ENCODE measurements around the gene ADAMTSL5.

DNA sequence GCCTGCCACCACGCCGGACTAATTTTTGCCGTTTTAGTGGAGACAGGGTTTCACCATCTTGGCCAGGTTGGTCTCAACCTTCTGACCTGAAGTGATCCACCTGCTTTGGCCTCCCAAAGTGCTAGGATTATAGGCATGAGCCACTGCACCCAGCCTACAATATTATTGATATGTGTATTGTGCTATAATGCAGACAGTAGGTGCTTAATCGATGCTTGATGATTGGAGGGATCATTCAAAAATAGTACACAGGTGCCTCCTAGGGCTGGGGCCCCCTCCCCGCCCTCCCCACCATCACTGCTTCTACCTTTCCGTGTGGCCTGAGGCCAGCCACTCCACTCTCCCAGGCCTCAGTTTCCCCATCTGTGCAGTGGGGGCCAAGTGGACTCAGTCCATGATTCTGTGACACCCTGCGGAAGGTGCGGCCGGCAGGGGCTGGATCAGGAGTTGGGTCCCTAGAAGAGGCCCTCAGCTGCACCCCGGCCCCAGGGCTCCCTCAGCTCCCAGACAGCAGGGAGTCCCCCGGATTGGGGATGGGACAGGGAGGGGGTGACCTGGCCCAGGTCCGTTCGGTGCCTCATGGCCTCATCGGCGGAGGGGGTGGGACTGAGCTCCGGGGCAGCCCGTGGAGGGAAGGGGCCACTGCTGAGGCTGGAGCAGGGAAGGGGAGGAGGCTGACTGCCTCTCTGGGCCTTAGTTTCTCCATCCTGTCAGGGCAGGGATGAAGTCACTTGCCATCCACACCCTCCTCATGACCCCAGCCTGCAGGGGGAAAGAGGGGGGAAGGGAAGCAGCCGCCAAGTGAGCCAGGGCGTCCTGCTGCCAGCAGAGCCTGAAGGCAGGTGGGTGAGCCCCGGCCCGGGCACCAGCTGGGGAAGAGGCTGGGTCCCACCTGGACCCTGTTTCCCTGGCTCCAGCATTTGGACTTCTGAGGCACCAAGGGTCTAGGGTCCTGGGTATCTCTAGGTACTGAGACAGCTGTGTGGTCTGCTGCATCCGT, 1.2 kb downstream of the ADAMTSL5 start:
- TF ChIP-seq, protein P1, sequence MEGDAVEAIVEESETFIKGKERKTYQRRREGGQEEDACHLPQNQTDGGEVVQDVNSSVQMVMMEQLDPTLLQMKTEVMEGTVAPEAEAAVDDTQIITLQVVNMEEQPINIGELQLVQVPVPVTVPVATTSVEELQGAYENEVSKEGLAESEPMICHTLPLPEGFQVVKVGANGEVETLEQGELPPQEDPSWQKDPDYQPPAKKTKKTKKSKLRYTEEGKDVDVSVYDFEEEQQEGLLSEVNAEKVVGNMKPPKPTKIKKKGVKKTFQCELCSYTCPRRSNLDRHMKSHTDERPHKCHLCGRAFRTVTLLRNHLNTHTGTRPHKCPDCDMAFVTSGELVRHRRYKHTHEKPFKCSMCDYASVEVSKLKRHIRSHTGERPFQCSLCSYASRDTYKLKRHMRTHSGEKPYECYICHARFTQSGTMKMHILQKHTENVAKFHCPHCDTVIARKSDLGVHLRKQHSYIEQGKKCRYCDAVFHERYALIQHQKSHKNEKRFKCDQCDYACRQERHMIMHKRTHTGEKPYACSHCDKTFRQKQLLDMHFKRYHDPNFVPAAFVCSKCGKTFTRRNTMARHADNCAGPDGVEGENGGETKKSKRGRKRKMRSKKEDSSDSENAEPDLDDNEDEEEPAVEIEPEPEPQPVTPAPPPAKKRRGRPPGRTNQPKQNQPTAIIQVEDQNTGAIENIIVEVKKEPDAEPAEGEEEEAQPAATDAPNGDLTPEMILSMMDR (IDR thresholded peaks at IDR 0.05), result no peak
- TF ChIP-seq POLR2A (IDR thresholded peaks at IDR 0.05), result no peak
- no peak for TF ChIP-seq EP300 (IDR thresholded peaks at IDR 0.05)
- TF ChIP-seq POLR2AphosphoS5 (IDR thresholded peaks at IDR 0.05), result no peak

All from sigmoid colon (tissue), 4 donors.